KMS-11 (cell line): ENCODE measurements around the gene THAP3.

Experiments
- H2AFZ ChIP-seq: fragments of 200-600 bp; sonication (generic); 2 replicates; pipeline ENCODE4 v1.6.1; 2016; ENCODE audit warnings: antibody characterized with exemption, mixed run types, low read depth
- H3K27ac ChIP-seq: fragments of 200-600 bp; sonication (generic); 2 replicates; pipeline ENCODE4 v1.6.1; 2016; ENCODE audit warnings: mild to moderate bottlenecking, mixed run types
- H3K27me3 ChIP-seq: fragments of 200-600 bp; sonication (generic); 2 replicates; pipeline ENCODE4 v1.6.1; 2017; ENCODE audit warnings: mild to moderate bottlenecking, low read depth, mixed run types, moderate library complexity; ENCODE audit not compliant: insufficient read depth
- H3K36me3 ChIP-seq: fragments of 200-600 bp; sonication (generic); 2 replicates; pipeline ENCODE4 v1.6.1; 2017; ENCODE audit warnings: mild to moderate bottlenecking, mixed run types; ENCODE audit not compliant: insufficient read depth
- H3K4me1 ChIP-seq: fragments of 200-600 bp; sonication (generic); 2 replicates; pipeline ENCODE4 v1.6.1; 2016; ENCODE audit warnings: mild to moderate bottlenecking, low read depth, mixed run types; ENCODE audit not compliant: poor library complexity, severe bottlenecking
- H3K4me2 ChIP-seq: fragments of 200-600 bp; sonication (generic); 2 replicates; pipeline ENCODE4 v1.7.0; 2016; ENCODE audit warnings: mild to moderate bottlenecking, mixed run types
- H3K4me3 ChIP-seq: fragments of 200-600 bp; sonication (generic); IDR thresholded peaks from 2 replicates; pipeline ENCODE4 v1.6.1; 2017; ENCODE audit warnings: low read depth, low read length, mixed read lengths; ENCODE audit not compliant: insufficient read depth
- H3K79me2 ChIP-seq: fragments of 200-600 bp; sonication (generic); 2 replicates; pipeline ENCODE4 v1.6.1; 2016; ENCODE audit warnings: low read depth, mixed run types; ENCODE audit not compliant: insufficient read depth
- H3K9ac ChIP-seq: fragments of 200-600 bp; sonication (generic); 2 replicates; pipeline ENCODE4 v1.6.1; 2016; ENCODE audit warnings: mild to moderate bottlenecking, mixed run types
- H4K20me1 ChIP-seq: fragments of 200-600 bp; sonication (generic); 2 replicates; pipeline ENCODE4 v1.6.1; 2016; ENCODE audit warnings: mild to moderate bottlenecking, mixed run types; ENCODE audit not compliant: insufficient read depth
- TF ChIP-seq, protein P1 (sequence below): fragments of 200-600 bp; sonication (generic); conservative IDR thresholded peaks from 2 replicates; pipeline ENCODE4 v1.6.1; 2017; ENCODE audit warnings: low read depth, mild to moderate bottlenecking, antibody characterized with exemption, low read length, moderate library complexity, mixed read lengths

The THAP3 gene

DNA sequence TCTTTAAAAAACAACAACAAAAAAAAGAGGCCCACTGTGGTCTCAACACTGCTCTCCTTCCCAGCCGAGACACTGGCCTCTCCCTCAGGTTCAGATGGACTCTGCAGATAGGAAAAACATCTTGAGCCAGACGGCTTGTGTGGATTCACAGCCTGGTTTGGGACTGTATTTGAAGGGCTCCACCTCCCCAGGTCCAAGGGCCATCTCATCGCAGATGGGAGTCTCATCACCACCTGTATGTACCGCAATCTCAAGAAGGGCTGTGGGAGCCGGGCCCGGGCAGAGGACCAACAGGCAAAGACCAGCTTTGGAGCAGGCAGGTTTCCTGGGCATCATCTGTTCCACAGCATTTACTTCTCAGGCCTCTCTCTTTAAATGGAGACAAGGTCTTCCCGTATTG lies 34.6 kb upstream of the THAP3 start:
- H3K27me3 ChIP-seq, result no peaks in the 10 kb centered on the region
- H3K9ac ChIP-seq, result no peak overlapping the region
- peaks cover 4% of the 10 kb centered on the region; the same call in 1 of the 2 replicates for H3K36me3 ChIP-seq
- H3K27ac ChIP-seq, result no peak overlapping the region
- no peaks in the 10 kb centered on the region for H3K79me2 ChIP-seq
- H3K4me3 ChIP-seq, result no peak overlapping the region
- H2AFZ ChIP-seq, result no peak overlapping the region
- no peaks in the 10 kb centered on the region for H3K4me1 ChIP-seq
- no peak overlapping the region for H3K4me2 ChIP-seq
- H4K20me1 ChIP-seq, result no peaks in the 10 kb centered on the region
- TF ChIP-seq, protein P1, sequence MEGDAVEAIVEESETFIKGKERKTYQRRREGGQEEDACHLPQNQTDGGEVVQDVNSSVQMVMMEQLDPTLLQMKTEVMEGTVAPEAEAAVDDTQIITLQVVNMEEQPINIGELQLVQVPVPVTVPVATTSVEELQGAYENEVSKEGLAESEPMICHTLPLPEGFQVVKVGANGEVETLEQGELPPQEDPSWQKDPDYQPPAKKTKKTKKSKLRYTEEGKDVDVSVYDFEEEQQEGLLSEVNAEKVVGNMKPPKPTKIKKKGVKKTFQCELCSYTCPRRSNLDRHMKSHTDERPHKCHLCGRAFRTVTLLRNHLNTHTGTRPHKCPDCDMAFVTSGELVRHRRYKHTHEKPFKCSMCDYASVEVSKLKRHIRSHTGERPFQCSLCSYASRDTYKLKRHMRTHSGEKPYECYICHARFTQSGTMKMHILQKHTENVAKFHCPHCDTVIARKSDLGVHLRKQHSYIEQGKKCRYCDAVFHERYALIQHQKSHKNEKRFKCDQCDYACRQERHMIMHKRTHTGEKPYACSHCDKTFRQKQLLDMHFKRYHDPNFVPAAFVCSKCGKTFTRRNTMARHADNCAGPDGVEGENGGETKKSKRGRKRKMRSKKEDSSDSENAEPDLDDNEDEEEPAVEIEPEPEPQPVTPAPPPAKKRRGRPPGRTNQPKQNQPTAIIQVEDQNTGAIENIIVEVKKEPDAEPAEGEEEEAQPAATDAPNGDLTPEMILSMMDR, result no peak

DNA sequence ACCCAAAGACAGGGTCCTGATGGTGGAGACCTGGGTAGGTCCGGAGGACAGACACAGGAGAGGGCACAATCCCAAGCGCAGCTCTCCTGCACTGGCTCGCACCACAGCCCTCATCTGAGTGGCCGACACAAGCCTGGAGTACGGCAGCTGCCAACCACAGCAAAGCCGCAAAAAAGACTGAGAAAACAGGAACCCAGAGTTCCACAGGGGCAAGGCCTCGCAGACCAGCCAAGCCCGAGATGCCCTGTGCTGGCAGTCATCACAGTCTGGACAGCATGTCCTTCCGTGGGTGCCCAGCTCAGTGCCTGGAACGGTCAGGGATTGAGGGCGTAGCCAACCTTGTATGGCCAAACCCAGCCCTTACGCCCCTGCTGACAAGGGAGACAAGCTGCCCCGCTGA lies 33.4 kb upstream of the THAP3 start:
- Histone ChIP-seq H3K4me1 (no peaks in the 10 kb centered on the region), H3K4me3 (no peak overlapping the region), H3K27ac (no peak overlapping the region), H3K36me3 (peaks cover 4% of the 10 kb centered on the region; the same call in 1 of the 2 replicates), H3K79me2 (peaks cover 4% of the 10 kb centered on the region; the same call in 1 of the 2 replicates), H3K9ac (no peak overlapping the region), H4K20me1 (no peaks in the 10 kb centered on the region), H2AFZ (no peak overlapping the region), H3K4me2 (no peak overlapping the region), H3K27me3 (no peaks in the 10 kb centered on the region)
- TF ChIP-seq, protein P1, result no peak

DNA sequence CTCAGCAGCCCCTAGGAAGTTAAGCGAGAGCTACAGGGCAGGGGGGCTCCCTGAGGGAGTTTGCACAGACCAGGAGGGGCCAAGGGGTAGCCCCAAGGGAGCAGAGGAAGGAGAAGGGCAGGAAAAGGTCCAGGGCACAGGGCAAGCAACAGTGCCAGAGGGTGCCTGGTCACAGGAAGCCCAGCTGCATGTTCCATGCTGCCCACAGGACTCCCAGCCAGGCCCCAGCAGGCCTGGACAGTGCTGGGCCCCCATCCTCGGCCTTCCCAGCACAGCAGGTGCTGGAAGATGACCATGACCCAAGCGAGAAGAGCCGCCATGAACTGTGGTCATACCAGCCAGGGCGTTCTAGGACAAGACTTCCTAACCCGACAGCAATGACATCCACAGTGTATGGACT lies 33.0 kb upstream of the THAP3 start:
- Histone ChIP-seq H3K9ac (no peak overlapping the region), H3K4me3 (no peak overlapping the region)

DNA sequence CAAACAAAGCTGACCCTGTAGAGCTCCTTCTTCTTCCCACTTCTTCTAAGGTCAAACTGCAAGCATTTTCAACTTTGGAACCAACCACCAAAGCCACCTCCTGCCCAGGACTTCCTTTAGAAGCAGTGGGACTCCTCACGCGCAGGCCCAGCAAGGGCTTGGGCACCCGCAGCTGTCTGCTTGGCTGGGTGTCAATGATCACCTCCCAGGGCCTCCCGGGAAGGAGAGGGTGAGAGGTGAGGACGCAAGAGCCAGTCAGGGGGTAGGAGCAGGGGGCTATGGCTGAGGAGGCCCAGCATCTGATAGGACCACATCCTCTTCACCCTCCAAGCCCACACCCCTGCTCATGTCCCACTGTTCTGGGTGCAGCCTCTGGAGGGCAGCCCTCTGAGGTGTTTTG lies 32.2 kb upstream of the THAP3 start:
- H2AFZ ChIP-seq, result no peak overlapping the region
- TF ChIP-seq, protein P1, result no peak
- H3K36me3 ChIP-seq, result peaks cover 4% of the 10 kb centered on the region; the same call in 1 of the 2 replicates
- H4K20me1 ChIP-seq, result peaks cover 10% of the 10 kb centered on the region; the same call in 1 of the 2 replicates
- H3K27ac ChIP-seq, result no peak overlapping the region
- H3K9ac ChIP-seq, result no peak overlapping the region
- H3K4me1 ChIP-seq, result no peaks in the 10 kb centered on the region
- H3K4me3 ChIP-seq, result no peak overlapping the region
- no peaks in the 10 kb centered on the region for H3K27me3 ChIP-seq
- peaks cover 14% of the 10 kb centered on the region for H3K79me2 ChIP-seq
- no peak overlapping the region for H3K4me2 ChIP-seq

More for the DNA sequence above, 33.0 kb upstream of the THAP3 start:
- Histone ChIP-seq H4K20me1 (0 out of 2 replicates have a peak, but pooled peaks cover 2% of the 10 kb centered on the region), H3K4me2 (no peak overlapping the region), H3K4me1 (no peaks in the 10 kb centered on the region), H3K79me2 (peaks cover 6% of the 10 kb centered on the region), H3K27me3 (no peaks in the 10 kb centered on the region), H2AFZ (no peak overlapping the region), H3K36me3 (peaks cover 4% of the 10 kb centered on the region; the same call in 1 of the 2 replicates), H3K27ac (no peak overlapping the region)
- TF ChIP-seq, protein P1, result no peak
